PFSK-1 (cell line): ENCODE results near the gene SLCO1A2.

ENCODE experiments used
- FOXP2 ChIP-seq: optimal IDR thresholded peaks from 2 replicates; pipeline ENCODE3; 2011; ENCODE audit warnings: borderline replicate concordance, control low read depth, inconsistent platforms; ENCODE audit not compliant: insufficient read depth; ENCODE audit errors: extremely low read length, extremely low read depth
- POLR2AphosphoS5 ChIP-seq: IDR thresholded peaks from 2 replicates; pipeline ENCODE4 v1.6.1; 2012; ENCODE audit warnings: low read depth, mild to moderate bottlenecking, control low read depth, low read length, moderate library complexity
- REST ChIP-seq, 2 experiments: IDR thresholded peaks; 2 replicates each; pipeline versions ENCODE4 v1.6.1 to v1.8.0; 2011 to 2012; ENCODE audit warnings: low read depth in 2 of 2, low read length in 2 of 2, control low read depth in 1 of 2, inconsistent platforms in 1 of 2, mild to moderate bottlenecking in 1 of 2, moderate library complexity in 1 of 2; ENCODE audit not compliant: insufficient read depth in 1 of 2
- SIN3A ChIP-seq: IDR thresholded peaks from 2 replicates; pipeline ENCODE4 v1.6.1; 2012; ENCODE audit warnings: mild to moderate bottlenecking, low read length, moderate library complexity, borderline replicate concordance; ENCODE audit not compliant: insufficient read depth
- TAF1 ChIP-seq: IDR thresholded peaks from 2 replicates; pipeline ENCODE4 v1.6.1; 2012; ENCODE audit warnings: low read length, control low read depth, borderline replicate concordance; ENCODE audit not compliant: insufficient read depth

Gene SLCO1A2

GRCh38 chr12:21340403-21340802, 5.7 kb upstream of the SLCO1A2 start:
- TF ChIP-seq FOXP2: no peak
- no peak for TF ChIP-seq REST (IDR thresholded peaks at IDR 0.05; ENCODE audit: insufficient read depth in 1 of 2, low read depth in 2 of 2, low read length in 2 of 2)
- no peak for TF ChIP-seq POLR2AphosphoS5
- TF ChIP-seq SIN3A: no peak

- TF ChIP-seq POLR2AphosphoS5 (no peak), SIN3A (no peak), TAF1 (no peak), REST (IDR thresholded peaks at IDR 0.05; ENCODE audit: insufficient read depth in 1 of 2, low read depth in 2 of 2, low read length in 2 of 2) (no peak)
These were observed 5.2 kb upstream of the SLCO1A2 start for GRCh38 chr12:21339921-21340320.

DNA sequence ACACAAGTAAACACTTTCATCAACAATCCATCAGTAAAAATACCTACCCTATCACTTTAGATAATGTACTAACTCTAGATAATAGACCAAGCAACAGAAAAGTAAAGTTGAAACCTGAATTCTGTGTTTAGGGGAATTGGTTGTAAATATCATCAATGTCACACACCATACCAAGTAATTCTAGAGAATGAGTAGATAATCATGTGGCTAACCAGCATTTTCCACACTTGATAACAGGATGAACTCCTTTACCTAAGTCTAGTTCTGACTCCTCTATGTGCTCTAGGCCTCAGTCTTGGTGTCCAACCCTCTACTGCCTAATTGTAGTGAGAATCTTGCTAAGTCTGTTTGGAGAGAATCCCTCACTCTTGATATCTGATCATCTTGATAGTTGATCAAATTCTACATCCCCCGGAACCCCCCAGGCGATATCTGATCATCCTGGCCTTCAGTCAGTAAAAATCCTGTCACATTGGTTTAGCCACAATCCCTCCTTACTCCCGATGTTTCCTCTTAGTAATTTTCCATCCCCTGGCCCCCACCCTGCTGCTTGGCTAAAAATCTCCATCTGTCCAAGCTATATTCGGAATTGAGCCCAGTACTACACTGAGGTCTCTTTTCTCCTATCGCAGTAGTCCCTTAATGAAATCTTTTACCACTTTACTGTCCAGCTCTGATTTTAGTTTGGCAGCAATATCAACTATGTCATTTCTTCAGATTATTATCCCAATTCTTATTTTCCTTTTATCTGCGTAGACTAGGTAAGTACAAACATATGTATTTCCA, 3.4 kb upstream of the SLCO1A2 start:
- TF ChIP-seq POLR2AphosphoS5: no peak
- TF ChIP-seq SIN3A: no peak
- no peak for TF ChIP-seq FOXP2
- TF ChIP-seq REST (IDR thresholded peaks at IDR 0.05; ENCODE audit: insufficient read depth in 1 of 2, low read depth in 2 of 2, low read length in 2 of 2): no peak
- no peak for TF ChIP-seq TAF1

DNA sequence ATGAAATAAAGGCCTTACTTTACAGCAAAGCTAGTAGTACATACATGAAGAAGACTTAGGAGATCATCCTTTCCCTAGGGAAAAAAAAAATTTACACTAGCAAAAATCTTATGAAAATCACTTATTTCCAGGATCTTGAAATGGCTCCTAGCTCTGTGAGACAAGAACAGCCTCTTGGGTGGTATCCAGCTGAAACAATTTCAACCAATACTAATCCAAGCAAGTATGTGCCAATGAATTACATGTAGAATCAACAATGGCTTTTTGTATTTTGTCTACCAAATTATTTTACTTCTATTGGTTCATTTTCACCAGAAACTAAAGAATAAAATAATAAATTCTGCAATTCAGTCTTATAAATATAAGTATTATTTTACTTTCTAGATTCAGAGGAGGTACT, 2.7 kb upstream of the SLCO1A2 start:
- TF ChIP-seq REST (IDR thresholded peaks at IDR 0.05; ENCODE audit: insufficient read depth in 1 of 2, low read depth in 2 of 2, low read length in 2 of 2): no peak

DNA sequence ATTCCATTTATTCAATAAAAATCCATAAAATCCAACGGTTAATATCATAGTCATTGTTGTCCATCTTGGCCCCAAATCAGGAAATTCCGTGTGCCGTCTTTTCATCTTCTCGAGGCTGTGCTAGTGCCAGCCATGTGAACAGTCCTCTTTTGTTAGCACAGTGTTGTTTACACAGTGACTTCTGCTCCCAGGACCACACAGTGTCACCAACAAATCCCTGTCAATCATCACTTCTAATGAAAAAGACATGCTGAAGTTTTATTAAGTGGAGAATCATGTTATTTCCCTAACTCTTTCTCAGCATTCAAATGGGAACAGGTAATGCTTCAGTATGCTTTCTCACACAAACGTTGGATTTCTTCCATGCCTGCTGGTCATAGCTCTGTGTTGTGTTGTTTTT, 1.9 kb upstream of the SLCO1A2 start:
- no peak for TF ChIP-seq SIN3A
- no peak for TF ChIP-seq FOXP2
- no peak for TF ChIP-seq POLR2AphosphoS5
- TF ChIP-seq TAF1: no peak
- TF ChIP-seq REST (IDR thresholded peaks at IDR 0.05; ENCODE audit: insufficient read depth in 1 of 2, low read depth in 2 of 2, low read length in 2 of 2): no peak
